GM04503 (cell line): Measurements from ENCODE around the gene NOD2.

Experiments
- DNase-seq: peaks from one replicate; pipeline ENCODE4 v3.0.0-alpha.2; 2012; ENCODE audit warnings: low read depth

NOD2 gene

DNA sequence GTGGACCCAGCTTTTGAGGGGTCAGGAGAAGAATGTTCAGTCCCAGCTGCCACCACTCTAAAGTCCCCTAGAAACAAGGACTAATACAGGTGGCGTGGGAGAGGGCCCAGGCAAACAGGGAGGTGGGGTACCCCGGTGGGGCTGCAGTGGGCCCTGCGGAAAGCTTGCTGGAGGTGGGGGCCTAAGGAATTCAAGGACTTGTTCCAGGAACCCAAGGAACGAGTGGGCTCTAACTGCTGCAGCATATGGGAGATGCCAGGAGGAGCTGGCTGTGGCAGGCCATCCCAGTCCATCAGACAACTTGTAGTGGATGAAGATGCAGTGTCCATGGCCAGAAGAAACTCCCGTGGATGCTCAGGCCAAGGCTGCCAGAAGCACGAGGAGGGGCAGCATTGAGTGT lies 22.9 kb upstream of the NOD2 start:
- no peak for DNase-seq

DNA sequence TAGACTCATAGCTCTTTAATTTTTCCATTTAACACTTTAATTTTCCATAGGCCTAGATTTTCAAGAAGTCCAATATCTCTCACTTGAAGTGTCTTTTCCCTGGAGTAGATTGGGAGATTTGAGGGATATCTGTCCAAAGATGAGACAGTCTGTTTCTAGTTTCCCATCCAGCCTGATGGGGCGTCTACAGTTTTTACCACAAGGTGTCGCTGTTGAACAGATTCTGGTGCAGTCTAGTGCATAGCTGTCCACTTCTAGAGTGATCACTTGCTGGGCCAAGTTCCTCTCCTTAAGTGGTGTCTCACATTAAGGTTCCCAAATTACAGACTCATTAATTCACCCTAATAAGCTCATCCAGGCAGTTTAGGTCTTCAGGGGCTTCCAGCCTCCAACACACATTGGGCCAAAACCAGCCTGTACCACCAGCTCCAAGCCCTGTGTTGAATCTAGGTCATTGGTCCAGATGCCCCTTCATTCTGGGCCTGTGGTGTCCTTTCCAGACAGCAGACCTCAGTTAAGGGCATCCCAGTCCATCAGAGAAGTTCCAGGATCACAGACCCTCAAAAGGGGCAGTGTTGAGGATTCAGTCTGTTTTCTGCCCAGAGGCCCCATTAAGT lies 21.7 kb upstream of the NOD2 start:
- no peak for DNase-seq

- DNase-seq: no peak
Observed at GRCh38 chr16:50673496-50674275, 19.7 kb upstream of the NOD2 start.

GRCh38 chr16:50674831-50675230 lies 18.6 kb upstream of the NOD2 start:
- no peak for DNase-seq

GRCh38 chr16:50675686-50676610 lies 17.5 kb upstream of the NOD2 start:
- DNase-seq: no peak

- DNase-seq: no peak
Observed at GRCh38 chr16:50676684-50677225, 16.7 kb upstream of the NOD2 start.

DNA sequence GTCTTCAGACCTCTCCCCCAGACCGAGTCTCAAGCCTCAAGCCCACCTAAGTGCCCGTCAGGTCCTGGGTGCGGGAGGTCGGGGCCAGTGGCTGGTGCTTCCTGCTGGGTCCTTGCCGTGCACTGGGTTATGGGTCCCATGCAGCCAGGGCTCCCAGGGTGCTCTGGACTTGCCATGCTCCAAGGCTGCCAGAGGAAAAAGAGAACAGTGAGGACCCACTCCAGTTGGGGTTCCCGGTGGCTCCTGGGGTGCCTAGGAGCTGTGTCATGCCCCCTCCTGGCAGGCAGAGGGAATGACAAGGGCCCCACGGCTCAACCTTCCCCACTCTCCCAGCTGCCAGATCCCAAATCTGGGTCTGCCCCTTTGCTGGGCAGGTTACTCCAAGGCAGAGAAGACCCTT lies 16.1 kb upstream of the NOD2 start:
- no peak for DNase-seq

DNA sequence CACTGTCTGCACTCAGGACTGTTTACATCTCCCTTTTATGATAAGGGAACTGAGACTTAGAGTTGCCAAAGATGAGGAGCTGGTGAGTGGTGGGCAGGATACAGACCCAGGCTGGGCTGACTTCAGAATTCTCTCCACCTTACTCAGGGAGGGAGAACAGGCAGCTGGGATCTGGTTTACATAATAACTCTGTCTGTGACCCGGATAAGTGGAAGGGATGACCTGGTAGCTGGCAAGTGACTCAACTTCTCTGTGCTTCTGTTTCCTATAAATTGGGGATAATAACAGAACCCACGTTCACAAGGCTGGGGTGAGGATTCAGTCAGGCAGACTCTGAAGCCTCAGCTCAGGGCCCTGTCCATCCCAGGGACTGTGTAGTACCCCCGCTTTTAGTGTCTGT lies 14.9 kb upstream of the NOD2 start:
- DNase-seq: no peak

GRCh38 chr16:50679266-50679665 lies 14.1 kb upstream of the NOD2 start:
- no peak for DNase-seq

DNA sequence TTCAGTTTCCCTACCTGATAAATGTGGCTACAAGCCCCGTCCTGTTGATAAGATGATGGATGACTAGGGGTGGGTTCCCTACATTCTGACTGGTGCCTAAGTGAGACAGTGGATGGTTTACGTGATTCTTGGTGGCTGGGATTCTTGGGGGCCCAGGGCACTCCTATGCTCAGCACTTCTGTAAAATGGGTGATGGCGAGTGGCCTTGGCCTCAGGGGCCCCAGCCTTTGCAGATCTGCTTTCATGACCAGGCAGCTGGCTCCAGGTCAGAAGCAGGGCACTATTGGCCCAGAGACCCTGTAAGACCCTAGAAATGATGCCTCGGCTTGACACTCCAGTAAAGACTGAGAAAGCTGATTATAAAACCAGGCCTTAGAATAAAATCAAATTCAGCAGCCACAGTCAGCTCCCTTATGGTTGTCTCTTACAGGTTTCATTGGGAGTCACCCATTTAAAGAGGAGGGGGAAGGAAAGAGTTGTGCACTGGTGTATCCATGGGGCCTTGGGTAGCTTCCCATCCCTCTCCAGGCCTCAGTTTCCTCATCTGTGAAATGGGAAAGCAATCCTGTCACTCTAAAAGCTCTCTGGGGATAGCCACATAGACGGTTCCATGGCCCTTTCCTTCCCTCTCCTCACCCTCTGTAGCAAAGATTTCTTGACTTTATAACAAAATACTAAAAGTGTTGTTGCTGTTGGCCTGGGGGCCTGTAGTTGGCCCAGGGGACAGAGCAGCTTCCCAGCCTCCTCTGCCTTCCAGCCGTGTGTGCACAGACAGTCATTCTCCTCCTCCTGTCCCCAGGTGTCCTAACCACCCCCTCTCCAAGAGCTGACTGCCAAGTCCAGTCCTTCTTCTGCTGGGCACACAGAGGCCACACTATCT lies 13.5 kb upstream of the NOD2 start:
- DNase-seq: no peak

DNA sequence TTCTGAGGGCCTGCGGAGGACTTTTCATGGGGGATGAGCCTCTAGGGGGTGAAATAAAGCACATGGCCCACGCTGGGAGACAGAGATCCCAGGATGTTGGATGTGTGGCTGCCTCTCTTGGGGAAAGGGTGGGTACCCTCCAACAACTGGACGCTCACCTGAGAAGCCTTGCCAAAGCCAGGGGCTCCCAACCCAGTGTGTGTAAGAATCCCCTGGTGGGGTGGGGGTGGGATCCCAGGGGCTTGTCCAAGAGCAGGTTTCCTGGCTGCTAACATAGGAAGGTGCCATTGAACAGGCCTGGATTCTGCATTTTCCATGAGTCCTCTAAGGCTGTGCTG lies 12.9 kb upstream of the NOD2 start:
- no peak for DNase-seq

- DNase-seq: no peak
Observed at GRCh38 chr16:50681021-50681885, 12.2 kb upstream of the NOD2 start, which contains the start of gene SNX20. SNX20 (minus strand) TSS chr16:50681312; CDS start chr16:50677526, 3,786 bp downstream.

GRCh38 chr16:50683689-50684374 lies 9.6 kb upstream of the NOD2 start:
- DNase-seq: no peak

GRCh38 chr16:50684823-50685461 lies 8.5 kb upstream of the NOD2 start:
- DNase-seq: no peak

DNA sequence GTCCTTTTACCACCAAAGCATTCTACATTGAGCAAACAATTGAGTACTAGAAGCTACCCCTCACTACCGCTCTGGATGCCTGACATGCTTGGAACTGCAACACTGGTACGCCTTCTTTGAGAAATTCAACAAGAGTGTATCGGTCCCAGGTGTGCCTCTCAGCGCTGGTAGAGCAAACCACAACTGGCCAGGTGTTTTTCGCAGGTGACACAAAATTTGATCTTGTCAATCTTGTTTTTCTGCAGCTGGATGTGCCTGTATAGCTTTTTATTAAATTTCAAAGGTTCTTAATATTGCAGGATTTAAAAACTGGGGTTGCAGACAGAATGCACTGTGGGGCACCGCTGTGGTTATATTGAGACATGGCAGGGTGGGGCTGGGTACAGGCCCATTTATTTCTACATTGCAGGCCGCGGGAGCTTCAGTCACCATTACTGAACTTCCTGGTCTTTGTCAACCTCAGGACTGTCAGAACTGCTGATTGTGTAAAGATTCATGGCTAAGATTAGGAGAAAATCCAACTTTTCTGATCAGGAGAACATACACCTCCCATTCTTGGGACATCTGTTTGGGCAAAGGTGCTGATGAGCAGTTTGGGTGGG lies 7.8 kb upstream of the NOD2 start:
- no peak for DNase-seq

DNA sequence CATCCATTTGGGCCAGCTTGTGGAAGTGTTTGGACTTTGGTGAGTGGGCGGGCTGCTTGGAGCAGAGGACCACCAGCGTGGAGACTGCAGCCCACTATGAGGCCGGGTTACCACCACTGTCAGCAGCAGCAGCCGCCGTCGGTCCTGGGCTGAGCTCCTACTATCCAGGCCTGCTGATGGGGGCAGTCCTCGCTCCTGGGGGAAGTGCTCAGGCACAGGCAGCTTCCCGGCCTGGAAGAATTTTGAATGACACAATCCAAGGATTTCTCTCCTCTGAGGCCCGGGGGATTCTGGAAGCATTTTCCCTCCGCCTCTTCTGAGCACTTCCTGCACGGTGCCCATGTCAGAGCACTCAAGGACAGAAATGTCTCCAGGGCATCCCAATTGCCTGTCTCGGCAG lies 5.3 kb upstream of the NOD2 start:
- no peak for DNase-seq

DNA sequence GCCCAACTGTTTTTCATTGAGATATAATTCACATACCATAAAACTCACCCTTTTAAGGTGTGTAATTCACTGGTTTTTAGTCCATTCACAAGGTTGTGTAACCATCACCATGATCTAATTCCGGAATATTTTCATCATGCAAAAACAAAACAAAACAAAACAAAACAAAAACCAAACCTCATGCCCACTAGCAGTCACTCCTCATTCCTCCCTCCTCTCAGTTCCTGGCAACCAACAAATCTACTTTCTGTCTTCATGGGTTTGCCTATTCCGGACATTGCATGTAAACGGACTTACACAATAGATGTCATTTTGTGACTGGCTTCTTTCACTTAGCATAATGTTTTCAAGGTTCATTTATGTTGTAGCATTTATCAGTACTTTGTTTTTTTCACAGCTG lies 4.5 kb upstream of the NOD2 start:
- no peak for DNase-seq

GRCh38 chr16:50690177-50690576 lies 3.2 kb upstream of the NOD2 start:
- DNase-seq: no peak

DNA sequence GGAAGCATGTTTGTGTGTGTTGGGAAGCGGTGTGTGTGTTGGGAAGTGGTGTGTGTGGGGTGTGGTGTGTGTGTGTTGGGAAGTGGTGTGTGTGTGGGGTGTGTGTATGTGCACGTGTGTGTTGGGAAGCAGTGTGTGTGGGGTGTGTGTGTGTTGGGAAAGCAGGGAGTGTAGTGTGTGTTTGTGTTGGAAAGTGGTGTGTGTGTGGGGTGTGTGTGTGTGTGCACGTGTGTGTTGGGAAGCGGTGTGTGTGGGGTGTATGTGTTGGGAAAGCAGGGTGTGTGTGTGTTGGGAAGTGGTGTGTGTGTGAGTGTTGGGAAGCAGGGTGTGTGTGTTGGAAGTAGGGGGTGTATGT lies 785 bp upstream of the NOD2 start:
- no peak for DNase-seq
